Gastrocnemius medialis (tissue), 4 donors: ENCODE measurements around the gene GSK3B.

Source experiments
- CTCF ChIP-seq, 5 experiments: fragments of 450-650 bp in 3 of 5; fragments of 200-600 bp in 2 of 5; sonication (generic) in 2 of 5; IDR thresholded peaks in 4 of 5; conservative IDR thresholded peaks in 1 of 5; 1 replicate in 4 of 5; 2 replicates in 1 of 5; pipeline ENCODE4 v1.5.1; 2016 to 2019; ENCODE audit warnings: antibody characterized with exemption in 5 of 5, mild to moderate bottlenecking in 3 of 5, moderate library complexity in 3 of 5
- POLR2A ChIP-seq, 2 donors: fragments of 450-650 bp; IDR thresholded peaks; one replicate each; pipeline ENCODE4 v1.6.1; 2017; ENCODE audit warnings: antibody characterized with exemption in 2 of 2, mild to moderate bottlenecking in 2 of 2, moderate library complexity in 2 of 2

GRCh38 chr3:120070263-120070981, 23.8 kb downstream of the GSK3B start:
- TF ChIP-seq CTCF (IDR thresholded peaks at IDR 0.05 in 4 of 5, conservative IDR thresholded peaks at IDR 0.05 in 1 of 5) (no peak), POLR2A (IDR thresholded peaks at IDR 0.05) (no peak)
